ENCODE results near the gene BMP5. TPM values are rescaled to one million over a fixed set of nuclear protein-coding genes. Genes with fewer than 3 reads are reported as not detected.
A peak's percentile ranks its signal among the peaks of the same experiment; 100 is the strongest.

Gene BMP5
- total RNA-seq, 1 donor from 2014 or later: not detected

GRCh38 chr6:55874316-55874715 lies 1.1 kb downstream of the BMP5 start:
- DNase-seq (ENCODE audit: low read depth): no peak

- no peak for DNase-seq (ENCODE audit: low read depth)
These were observed 2.5 kb downstream of the BMP5 start for GRCh38 chr6:55872866-55873265.

- DNase-seq (ENCODE audit: low read depth): no peak
These were observed 5.1 kb downstream of the BMP5 start for GRCh38 chr6:55870181-55870813.

GRCh38 chr6:55869674-55870073 lies 5.7 kb downstream of the BMP5 start:
- DNase-seq (ENCODE audit: low read depth): no peak

- no peak for DNase-seq (ENCODE audit: low read depth)
These were observed 6.5 kb downstream of the BMP5 start for GRCh38 chr6:55868771-55869479.

GRCh38 chr6:55868176-55868575 lies 7.2 kb downstream of the BMP5 start:
- no peak for DNase-seq (ENCODE audit: low read depth)

- no peak for DNase-seq (ENCODE audit: low read depth)
These were observed 9.3 kb downstream of the BMP5 start for GRCh38 chr6:55866128-55866527.

- DNase-seq (ENCODE audit: low read depth): no peak
These were observed 22.1 kb downstream of the BMP5 start for GRCh38 chr6:55853008-55854001.

- DNase-seq (ENCODE audit: low read depth): no peak
These were observed 34.0 kb downstream of the BMP5 start for GRCh38 chr6:55841341-55841740.

GRCh38 chr6:55839080-55839479 lies 36.3 kb downstream of the BMP5 start:
- no peak for DNase-seq (ENCODE audit: low read depth)

- no peak for DNase-seq (ENCODE audit: low read depth)
These were observed 38.4 kb downstream of the BMP5 start for GRCh38 chr6:55836945-55837344.

- no peak for DNase-seq (ENCODE audit: low read depth)
These were observed 38.9 kb downstream of the BMP5 start for GRCh38 chr6:55836481-55836880.

- no peak for DNase-seq (ENCODE audit: low read depth)
These were observed 40.2 kb downstream of the BMP5 start for GRCh38 chr6:55835220-55835619.

- DNase-seq (ENCODE audit: low read depth): no peak
These were observed 42.1 kb downstream of the BMP5 start for GRCh38 chr6:55833284-55833683.

GRCh38 chr6:55827818-55828522 lies 47.4 kb downstream of the BMP5 start:
- DNase-seq (ENCODE audit: low read depth): no peak

- no peak for DNase-seq (ENCODE audit: low read depth)
These were observed 48.4 kb downstream of the BMP5 start for GRCh38 chr6:55826941-55827340.

GRCh38 chr6:55825402-55826051 lies 49.9 kb downstream of the BMP5 start:
- DNase-seq (ENCODE audit: low read depth): peak; percentile 80

- DNase-seq (ENCODE audit: low read depth): peak; percentile 63
These were observed 52.6 kb downstream of the BMP5 start for GRCh38 chr6:55822815-55823214.

- DNase-seq (ENCODE audit: low read depth): no peak
These were observed 53.4 kb downstream of the BMP5 start for GRCh38 chr6:55822005-55822404.

- DNase-seq (ENCODE audit: low read depth): no peak
These were observed 54.7 kb downstream of the BMP5 start for GRCh38 chr6:55820696-55821095.

- DNase-seq (ENCODE audit: low read depth): no peak
These were observed 55.6 kb downstream of the BMP5 start for GRCh38 chr6:55819811-55820210.
